GM21515 (cell line): Measurements from ENCODE around the gene MAP3K9.

Experiments
- ATAC-seq: cut with Tn5 transposase; IDR thresholded peaks from one replicate; pipeline ENCODE4 v1.9.1; 2021; ENCODE audit not compliant: unreplicated experiment

MAP3K9 gene

DNA sequence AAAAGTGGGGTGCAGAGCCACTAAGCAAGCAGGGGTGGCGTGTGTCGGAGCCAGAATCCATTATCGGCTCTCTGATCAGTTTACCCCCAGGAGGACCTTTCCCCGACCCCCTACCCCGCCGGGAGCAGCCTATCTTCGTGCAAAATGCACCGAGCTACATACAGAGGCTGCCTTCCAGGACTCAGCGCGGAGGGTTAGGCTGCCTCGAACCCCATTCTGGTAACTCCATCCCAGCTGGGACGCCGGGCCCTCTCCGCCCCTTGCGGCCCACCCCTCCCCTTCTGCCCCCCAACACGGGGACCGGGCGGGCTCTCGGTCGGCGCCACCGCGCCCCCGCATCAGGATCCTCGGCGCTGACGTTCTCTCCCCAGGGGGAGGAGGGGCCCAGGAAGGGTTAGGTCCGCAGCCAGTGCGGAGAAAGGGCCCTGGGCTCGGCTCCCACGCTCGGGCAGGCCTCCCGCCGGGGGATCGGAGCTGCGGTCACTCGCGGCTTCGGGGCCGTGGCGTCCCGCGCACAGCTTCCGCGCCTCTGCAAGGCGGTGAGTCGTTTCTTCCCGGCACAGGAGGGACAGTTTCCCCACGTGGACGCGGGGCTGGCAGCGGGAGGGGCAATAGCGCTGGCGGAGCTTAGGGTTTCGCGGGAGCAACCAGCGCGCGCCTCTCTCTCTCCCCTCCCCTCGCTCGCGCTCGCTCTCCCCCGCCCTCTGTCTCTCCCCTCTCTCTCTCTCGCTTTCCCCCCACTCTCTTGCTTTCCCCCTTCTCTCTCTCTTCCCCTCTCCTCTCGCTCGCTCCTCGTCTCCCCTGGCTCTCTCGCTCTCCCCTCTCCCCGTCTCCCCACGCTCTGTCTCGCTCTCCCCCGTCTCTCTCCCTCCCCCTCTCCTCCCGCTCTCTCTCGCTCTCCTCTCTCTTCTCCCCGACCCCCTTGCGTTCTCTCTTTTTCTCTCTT, 12.5 kb upstream of the MAP3K9 start:
- no peak for ATAC-seq

DNA sequence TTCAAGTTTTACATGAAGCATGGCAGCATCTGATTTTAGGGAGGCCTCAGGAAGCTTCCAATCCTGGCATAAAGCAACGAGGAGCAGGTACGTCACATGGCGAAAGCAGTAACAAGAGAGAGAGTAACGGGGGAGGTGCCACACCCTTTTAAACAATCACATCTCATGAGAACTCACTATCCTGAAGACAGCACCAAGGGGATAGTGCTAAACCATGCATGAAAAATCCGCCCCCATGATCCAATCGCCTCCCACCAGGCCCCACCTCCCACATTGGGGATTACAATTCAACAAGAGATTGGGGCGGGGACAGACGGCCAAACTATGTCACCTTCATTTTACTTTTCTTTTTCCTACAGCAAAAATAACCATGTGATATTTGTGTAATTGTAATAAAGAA, 7.2 kb upstream of the MAP3K9 start:
- ATAC-seq = no peak

DNA sequence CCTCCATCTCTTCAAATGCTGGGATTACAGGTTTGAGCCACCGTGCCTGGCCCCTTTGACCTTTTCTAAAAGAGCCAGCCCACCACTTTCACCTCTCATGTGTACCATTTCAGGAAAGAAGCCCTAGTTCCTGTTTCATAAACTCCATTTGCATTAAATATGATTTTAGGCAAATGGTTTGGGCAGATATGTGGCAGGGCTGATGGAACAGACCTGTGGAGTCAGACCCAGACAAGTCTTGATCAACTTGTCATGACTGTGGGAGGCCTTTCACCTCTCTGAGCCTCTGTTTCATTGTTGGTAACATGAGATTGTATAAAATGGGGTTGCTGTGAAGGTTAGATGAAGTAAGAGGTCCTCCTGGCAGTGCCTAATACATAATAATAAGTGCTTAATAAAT, 5.2 kb upstream of the MAP3K9 start:
- no peak for ATAC-seq

DNA sequence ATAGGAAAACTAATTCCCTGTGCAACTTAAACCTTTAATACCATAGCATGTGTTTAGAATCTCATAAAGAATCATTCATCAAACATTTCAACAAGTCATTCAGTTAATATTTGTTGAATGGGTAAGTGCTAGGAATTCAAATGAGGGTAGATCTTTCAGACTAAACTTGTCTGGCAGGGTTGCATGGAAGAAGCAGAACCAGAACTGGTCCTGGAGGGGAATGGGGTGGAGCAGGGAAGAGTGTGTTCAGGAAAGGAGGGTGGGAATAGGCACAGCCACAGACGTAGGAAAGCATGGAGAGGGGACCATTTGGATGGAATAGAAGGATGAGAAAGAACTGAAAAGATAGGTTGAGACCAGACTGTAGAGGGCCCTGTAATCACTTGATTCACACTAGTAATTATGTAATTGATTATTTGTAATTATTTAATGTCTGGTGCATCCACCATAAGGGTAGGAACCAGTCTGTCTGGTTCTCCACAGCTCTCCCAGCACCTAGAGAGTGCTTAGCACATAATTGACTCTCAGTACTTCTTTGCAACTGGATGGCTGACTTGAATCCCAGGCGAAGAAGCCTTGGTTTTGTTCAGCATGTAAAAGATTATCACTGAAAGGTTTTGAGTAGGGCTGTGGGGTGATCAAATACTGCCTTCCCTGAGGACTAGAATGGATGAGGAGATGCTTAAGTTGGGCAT, 3.0 kb upstream of the MAP3K9 start:
- no peak for ATAC-seq

DNA sequence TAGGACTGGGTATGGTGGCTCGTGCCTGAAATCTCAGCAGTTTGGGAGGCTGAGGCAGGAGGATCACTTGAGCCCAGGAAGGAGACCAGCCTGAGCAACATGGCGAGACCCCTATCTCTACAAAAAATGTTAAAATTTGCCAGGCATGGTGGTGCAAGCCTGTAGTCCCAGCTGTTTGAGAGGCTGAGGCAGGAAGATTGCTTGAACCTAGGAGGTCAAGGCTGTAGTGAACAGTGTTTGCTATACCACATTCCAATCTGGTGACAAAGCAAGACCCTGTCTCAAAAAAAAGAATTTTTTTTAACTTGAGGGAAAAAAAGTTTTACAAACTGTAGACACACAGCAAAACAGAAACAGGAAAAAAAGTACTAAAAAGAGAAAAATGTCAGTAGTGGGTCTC, 2.3 kb upstream of the MAP3K9 start:
- no peak for ATAC-seq

DNA sequence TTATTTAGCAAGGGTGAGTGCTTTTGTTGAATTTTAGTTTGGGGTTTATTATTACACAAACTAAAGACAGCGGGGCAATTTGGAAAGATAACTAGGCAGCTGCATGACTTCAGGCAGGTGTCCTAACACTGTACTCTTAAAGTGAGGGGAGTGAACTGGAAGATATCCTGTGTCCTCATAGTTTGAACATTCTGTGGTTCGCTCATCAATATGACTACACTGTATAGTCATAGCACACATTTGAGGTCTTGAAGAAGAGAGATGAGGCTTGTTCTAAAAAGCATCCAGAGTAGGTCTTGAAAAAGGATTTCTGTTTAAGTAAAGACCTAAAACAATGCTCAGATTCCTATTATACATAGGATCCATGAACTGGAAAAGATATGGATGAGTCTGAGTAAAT, 1.7 kb upstream of the MAP3K9 start:
- no peak for ATAC-seq

DNA sequence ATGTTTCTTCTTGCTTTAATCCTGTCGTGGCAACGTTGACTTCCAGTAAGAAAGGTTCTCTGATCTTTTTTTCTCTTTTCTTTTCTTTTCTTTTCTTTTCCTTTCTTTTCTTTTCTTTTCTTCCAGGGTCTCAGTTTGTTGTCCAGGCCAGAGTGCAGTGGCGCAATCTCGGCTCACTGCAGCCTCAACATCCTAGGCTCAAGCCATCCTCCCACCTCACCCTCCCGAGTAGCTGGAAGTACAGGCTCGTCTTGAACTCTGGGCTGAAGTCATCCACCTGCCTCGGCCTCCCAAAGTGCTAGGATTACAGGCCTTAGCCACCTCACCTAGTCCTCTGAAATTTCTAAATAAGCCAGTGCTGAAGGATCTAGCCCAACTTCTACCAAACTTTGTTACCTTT, 1.3 kb upstream of the MAP3K9 start:
- no peak for ATAC-seq

DNA sequence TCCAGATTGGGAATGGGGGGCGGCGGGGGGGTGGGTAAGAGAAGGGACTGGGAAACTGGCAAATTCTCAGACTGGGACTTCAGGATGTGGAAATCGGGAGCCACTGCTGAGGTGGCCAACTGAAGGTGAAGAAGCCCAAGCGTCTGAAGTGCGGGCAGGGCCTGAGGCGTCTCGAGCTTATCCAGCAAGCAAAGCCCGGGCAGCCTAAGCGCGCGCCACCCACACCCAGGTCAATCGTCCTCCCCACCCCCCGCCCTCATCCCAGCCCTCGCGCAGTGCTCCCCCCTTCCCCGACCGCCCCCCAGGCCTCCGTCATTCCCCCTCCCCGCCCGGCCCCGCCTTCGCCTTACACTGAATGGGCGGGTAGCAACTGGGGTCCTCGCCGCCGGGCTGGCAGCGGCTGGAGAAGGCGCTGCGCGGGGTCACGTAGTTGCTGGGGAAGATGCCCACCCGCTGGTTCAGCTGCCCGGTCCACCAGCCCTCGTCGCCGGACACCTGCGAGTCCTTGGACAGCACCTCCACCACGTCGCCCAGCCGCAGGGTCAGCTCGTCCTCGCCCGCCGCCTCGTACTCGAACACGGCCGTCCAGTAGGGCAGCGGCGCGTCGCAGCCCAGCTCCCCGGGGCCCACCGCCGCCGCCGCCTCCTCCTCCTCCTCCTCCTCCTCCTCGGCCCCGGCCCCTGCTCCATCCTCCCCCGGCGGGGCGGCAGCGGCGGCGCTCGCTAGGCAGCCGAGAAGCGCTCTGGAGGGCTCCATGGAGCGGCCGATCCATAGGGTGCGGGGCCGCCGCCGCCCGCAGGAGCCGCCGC, 693 bp downstream of the MAP3K9 start:
- ATAC-seq = peak; percentile 22

DNA sequence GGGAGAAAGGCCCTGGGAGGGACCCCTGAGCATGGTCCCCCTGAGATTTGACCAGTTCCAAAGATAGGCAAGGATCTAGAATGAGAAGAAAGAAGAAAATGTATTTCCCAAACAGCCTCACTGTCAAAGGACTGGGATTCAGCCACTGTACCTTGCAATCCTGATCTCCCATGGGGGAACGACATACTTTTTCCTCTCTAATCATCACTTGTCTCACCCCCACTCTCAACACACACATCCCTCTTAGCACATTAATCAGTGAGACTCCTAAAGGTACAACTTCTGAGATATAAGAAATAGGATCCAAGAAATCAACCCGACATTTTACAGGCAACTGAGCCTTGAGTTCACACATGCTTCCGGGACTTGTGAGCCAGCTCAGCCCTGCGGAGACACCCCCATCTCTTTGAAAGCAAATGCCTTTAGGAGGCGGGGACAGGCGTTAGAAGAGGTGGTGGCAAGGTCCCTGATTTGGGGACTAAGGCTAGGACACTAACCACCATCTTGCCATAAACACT, 1.4 kb downstream of the MAP3K9 start:
- ATAC-seq = no peak

DNA sequence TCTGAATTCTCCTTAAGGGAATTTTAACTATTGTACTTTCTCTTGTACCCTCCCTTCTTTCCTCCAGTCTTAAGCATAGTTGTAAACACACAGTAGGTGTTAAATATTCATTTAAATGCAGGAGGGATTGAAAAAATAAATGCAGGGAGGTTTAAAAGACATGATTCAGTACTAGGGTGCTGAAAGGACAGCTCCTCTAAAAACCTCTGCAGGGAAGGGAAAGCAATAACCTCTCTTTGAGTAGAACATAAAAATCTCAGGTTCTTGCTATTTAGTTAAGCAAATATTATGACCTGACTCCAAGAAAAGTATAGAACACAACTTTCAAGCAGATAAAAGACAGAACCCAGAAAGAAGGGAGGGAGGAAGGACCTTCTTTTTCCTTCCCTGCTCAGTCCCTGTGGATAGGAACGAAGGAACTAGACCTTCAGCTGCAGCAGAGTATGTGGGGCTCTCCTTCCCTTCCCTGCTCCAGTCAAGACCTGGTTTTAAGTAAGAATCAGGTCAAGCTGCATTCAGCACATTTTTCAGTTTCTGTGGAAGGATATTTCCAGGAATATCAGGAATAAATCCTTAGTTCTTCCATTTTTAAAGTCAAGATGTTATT, 4.7 kb downstream of the MAP3K9 start:
- no peak for ATAC-seq

DNA sequence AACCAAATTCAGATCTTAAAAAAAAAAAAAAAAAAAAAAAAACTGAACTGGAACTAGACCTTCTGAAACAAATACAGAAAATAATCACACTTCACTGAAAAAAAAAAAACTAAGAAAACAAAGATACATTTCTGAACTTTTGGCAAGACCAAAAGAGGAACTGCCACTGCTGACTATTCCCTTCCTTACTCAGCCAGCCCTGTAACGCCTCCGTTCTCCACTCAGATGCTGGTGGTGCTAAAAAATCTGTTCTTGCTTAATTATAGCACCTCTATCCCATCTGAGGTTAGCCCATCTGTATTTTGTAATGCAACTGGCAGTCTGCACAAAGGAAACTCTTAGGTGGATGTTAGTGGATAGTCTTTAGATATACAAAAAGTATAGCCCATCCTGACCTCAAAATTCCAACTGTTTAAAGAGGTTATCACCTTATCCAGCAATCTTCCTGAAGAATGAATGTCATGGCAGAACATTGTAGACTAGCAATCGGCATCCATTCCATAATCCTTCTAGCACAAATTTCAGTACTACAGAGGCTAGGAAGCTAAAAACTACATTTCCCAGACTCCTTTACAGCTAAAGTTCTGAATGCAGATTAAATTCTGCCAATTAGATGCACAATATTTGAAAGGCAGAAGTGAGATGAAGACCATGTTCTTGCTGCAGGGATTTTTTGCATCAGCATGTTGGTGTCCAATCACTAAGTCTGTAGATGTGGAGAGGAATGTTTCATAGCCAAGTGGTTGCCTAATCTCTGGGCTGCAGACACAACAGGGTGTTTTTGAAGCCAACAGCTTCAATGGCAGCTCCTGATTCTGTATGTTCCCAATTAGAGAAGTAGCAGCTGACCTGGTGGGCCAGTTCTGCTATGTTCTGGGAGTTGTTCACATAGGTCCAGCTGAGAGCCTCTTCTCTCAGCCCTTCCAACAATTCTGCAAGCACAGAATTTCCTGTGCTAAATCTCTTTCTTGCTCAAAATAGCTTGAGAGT, 5.7 kb downstream of the MAP3K9 start:
- ATAC-seq = peak; percentile 78

DNA sequence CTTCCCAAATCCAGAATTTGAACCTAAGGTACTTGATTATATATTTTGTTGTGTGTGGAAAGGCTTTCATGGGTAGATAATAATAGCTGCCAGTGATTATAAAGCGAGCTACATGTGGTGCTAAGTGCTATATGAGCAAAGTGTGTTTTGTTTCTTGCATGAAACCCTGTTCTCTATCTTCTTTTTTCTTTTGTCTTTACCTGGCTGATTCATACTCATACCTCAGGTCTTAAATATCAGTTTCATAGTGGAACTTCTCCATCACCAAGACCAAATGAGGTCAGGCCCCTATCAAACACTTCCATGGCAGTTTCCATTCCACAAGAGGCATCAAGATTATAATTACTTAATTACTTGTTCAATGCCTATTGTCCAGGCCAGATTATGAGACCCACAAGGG, 6.9 kb downstream of the MAP3K9 start:
- ATAC-seq = no peak

DNA sequence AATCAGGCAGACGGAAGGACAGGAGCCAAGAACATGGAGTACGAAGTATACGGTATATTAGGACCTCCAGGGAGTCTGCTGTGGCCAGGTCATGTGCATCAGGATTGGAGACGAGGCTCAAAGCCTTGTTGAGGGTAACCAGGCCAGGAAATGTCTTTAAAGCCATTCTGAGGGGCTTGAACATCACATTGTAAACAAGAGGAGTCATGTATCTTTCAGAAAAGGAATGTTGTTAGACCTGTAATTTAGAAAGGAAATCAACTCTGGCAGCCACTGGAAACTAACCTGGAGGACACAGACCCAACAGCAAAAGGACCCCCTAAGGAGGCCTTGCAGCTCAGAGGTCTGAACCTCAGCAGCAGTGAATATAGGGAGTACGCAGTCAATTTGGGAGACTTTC, 7.5 kb downstream of the MAP3K9 start:
- ATAC-seq = no peak

DNA sequence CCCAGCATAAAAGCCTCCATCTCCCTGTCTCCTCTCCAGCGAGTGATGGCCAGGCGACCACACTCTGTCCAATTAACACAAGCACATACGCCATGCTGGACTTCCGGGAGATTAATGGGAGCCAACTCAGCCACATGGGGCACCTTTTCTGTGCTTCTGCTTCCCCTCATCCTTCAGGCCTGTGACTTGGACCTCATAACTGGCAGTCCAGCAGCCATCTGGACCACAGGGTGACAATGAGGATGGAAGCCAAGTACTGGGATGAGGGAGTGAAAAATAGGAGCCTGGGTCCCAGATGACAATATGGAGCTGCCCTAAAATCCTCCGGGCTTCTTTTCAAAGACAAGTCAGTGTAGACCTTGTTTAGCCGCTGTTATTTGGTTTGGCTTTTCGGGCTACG, 12.8 kb downstream of the MAP3K9 start:
- no peak for ATAC-seq

DNA sequence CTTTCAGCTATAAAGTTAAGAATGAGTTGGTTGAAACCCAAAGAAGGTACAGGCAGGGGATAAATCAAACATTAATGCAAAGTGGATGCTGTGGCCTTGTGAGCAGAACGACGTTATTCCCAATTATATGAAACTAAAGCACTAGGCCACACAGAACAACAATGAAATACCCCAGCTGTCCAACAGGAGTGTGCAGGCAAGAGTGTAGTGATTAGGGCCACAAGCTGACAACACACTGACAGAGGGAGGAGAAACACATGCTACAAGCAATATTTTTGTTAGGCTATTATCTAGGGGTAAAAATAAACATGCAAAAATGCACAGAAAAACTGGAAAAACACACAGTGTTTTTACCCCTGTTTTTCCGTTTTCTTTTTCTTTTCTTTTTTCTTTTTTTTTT, 15.0 kb downstream of the MAP3K9 start:
- no peak for ATAC-seq

DNA sequence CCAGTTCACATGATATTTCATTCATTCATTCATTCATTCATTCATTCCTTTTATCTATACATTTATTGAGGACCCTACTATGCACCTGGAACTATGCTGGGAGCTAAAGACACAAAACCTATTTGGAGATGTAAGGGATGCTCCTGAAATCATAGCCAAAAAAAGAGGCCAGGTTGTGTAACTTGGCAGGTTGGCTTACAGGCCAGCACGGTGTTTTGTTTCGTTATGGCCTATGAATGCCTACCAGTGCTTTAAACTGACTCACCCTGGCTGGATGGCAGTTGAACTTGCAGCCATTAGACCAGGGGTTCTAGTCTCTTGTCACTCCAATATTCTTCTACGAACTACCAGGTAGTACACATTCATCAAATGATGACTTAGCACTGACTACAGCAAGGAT, 15.7 kb downstream of the MAP3K9 start:
- ATAC-seq = no peak

DNA sequence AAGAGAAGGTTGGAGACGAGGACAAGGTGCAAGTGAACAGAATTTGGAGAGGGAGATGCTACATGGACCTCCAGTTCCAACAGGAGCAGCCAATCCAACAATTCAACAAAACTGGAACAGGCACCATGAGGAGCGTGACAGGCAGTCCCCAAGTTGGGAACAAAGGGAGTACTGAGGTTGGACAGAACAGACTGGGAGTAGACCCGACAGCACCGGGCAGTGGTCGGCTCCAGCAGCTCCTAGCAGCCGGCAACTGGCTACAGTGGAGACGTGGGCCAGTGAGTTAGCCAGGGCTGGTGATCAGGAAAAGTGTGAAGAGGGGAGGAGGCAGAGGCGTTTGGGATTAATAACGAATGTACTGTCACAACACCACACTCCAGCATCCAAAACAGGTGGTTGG, 16.4 kb downstream of the MAP3K9 start:
- no peak for ATAC-seq

DNA sequence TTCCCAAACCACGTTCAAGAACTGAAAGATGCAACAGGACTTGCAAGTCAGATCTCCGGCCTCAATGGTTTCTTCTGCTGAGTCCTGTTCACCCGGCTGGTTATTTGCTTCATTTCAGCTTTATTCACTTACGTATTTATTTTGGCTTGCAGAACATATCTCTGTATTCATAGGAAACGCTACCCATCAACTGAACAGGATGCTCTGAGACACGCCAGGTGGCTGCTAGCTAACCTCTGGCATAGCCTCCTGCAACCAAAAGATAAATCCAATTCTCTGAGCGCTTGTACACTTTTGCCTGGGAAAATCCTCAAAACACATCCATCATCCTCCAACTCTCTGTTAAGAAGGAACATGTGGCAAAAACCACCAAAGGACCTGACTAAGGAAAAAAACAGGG, 17.3 kb downstream of the MAP3K9 start:
- no peak for ATAC-seq

DNA sequence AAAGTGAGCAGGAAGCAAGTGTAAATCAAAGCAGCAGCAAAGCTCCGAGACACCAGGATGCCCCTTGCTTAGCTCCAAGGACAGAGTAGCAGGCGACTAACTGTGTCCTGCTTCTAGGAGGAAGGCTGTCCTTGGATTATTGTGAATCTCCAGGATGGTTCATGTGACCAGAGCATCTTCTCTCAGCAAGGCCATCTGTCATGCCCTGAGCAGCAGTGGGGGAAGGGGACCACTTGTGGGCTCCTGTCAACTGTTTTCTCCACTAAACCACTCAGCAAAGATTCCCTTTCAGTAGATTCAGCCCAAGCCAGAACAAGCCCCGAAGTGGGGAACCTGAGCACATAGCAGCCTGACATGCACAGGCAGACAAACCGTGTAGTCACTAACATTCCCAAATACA, 19.4 kb downstream of the MAP3K9 start:
- no peak for ATAC-seq

DNA sequence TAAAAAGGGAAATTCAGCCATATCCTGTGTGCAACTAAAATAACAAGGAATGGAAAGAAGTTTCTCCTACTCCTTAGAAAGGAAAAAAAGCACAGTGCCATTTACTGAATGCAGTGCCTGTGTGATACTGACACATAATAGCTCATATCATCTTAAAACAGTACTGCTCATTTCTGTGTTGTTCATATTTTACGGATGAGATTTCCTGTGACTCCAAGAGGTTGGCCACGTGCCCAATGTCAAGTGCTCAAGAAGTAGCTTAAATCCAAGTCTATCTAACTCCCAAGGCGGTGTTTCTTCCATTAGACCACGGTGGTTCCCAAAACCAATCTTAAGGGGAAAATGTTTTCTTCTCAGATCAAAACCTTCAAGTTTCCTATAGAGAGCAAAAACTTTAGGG, 20.0 kb downstream of the MAP3K9 start:
- ATAC-seq = no peak
